GM21786 (cell line): ENCODE results near the gene SRSF6.
"Not testable (repeated sequence)": the region's sequence is repeated elsewhere in the genome, so short reads cannot be mapped to it uniquely, and the experiment has no call there.

Experiments used
- ATAC-seq: cut with Tn5 transposase; IDR thresholded peaks from one replicate; pipeline ENCODE4 v1.9.1; 2021; ENCODE audit not compliant: unreplicated experiment

SRSF6 gene

DNA sequence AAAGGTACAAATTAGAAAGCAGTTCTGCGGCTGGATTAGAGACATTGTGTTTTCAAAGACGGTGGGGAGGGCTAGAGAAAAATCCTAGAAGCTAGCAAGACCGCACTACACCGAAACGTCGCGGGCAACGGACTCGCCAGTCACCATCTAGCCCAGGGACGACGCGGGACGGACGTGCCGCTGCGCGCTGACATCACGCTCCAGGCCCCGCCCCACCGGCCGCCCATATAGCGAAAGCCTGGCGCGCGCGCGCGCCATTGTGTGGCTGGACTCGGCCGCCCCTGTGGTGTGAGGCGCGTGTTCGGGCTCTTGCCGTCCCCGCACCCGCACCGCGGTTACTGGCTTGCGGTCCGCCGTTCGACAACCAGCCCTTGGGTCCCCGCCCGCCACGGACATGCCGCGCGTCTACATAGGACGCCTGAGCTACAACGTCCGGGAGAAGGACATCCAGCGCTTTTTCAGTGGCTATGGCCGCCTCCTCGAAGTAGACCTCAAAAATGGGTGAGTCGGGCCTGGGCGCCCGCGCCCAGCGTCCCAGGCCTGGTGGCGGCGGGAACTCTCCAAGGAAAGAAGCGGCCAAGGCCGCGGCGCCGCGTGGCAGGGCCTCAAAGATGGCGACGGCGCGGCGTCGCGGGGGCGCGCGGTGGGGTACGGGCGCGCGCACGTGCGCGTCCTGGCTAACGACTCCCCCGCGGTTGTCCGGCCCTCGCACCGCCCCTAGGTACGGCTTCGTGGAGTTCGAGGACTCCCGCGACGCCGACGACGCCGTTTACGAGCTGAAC is at the start of gene SRSF6:
Gene SRSF6 (plus strand): TSS at position 257 of the 782 bp plus-strand sequence. CDS start 138 bp downstream, at position 395.
- peak; percentile 76 for ATAC-seq

DNA sequence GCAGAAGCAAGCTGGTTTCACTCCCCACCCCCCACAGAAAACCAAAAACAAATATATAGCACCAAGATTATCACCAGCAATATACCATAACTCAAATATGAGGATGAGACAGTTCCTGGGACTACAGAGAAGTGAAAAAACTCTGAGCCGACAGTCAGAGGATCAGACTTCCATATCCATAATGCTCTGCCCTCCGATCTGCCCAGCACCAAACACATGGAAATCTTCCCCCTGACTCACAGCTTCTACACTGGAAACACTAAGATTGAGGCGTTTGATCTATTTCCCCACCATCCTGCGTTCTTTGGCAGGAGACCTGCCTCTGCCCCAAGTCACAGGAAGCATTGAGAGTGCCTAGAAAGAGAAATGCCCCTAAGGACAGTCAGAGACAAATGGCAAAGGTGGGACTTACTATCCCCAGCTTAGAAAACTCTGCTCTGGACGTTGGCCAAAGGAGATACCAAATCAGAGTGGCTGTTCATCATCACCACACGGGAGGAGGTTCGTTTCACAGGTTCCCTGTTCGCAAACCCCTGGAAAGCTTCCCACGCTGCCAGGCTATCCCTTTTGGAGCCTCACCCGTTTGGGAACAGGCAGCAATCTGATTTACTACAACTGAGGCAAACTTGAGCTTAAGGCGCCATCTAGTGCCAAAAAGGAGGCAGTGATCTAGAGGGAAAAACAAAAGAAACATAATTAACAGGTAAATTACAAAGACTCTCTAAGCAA is 48.7 kb upstream of the SRSF6 start:
- no peak for ATAC-seq

- no peak for ATAC-seq
Measured at GRCh38 chr20:43409577-43409913, 48.2 kb upstream of the SRSF6 start.

- ATAC-seq, result no peak
Measured at GRCh38 chr20:43415661-43416430, 41.9 kb upstream of the SRSF6 start.

GRCh38 chr20:43416591-43417228 is 41.0 kb upstream of the SRSF6 start:
- no peak for ATAC-seq

DNA sequence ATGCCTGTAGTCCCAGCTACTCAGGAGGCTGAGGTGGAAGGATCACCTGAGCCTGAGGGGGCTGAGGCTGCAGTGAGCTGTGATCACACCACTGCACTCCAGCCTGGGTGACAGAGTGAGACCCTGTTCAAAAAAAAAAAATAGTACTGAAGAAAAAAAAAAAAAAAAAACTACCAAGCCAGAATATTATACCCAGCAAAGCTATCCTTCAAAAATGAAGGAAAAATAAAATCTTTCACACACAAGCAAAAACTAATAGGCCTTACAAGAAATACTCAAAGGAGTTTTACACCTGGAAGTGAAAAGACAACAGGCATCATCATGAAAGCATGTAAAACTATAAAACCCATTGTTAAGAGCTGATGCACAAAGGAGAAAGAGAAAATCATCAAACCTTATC is 37.5 kb upstream of the SRSF6 start:
- ATAC-seq, result no peak

DNA sequence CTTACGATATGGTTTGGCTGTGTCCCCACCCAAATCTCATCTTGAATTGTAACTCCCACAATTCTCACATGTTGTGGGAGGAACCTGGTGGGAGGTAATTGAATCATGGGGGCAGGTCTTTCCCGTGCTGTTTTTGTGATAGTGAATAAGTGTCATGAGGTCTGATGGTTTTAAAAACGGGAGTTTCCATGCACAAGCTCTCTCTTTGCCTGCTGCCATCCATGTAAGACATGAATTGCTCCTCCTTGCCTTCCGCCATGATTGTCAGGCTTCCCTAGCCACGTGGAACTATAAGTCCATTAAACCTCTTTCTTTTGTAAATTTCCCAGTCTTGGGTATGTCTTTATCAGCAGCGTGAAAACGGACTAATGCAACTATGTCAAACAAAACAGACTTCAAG is 36.8 kb upstream of the SRSF6 start:
- not testable (repeated sequence) for ATAC-seq

DNA sequence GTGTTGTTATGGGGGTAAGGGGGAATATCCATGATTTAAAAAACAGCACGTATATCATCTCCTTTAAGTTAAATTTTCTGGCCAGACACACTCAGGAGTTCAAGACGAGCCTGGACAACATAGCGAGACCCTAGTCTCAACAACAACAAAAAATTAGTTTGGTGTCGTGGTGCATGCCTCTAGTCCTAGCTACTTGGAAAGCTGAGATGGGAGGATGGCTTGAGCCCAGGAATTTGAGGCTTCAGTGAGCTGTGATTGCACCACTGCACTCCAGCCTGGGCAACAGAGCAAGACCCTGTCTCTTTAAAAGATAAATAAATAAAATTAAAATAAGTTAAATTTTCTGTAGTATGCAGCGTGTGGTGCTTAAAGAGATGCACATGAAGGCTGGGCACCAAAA is 31.5 kb upstream of the SRSF6 start:
- no peak for ATAC-seq

GRCh38 chr20:43430265-43431133 is 27.2 kb upstream of the SRSF6 start:
- ATAC-seq, result no peak

GRCh38 chr20:43431134-43431519 is 26.6 kb upstream of the SRSF6 start:
- ATAC-seq, result no peak

- ATAC-seq, result no peak
Measured at GRCh38 chr20:43432498-43432897, 25.2 kb upstream of the SRSF6 start.

DNA sequence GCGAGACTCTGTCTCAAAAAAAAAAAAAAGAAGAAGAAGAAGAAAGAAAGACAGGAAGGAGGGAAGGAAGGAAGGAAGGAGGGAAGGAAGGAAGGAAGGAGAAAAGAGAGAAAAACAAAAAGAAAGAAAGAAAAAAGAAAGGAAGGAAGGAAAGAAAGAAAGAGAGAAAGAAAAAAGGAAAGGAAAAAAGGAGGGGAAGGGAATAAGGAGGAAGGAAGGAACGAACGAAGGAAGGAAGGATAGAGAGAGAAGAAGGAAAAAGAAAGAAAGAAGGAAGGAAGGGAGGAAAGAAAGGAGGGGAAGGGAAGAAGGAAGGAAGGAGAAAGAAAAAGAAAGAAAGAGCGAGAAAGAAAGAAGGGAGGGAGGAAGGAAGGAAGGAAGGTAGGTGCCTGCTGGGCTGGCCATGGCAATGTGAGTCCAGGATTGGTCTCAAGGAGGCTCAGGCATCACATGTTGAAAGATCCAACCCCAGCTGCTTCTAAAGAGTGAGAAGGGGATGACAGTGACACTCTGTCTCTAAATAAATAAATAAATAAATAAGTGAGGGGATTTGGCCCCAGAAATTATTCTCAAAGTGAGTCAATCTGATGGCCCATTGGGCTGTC is 24.3 kb upstream of the SRSF6 start:
- no peak for ATAC-seq

DNA sequence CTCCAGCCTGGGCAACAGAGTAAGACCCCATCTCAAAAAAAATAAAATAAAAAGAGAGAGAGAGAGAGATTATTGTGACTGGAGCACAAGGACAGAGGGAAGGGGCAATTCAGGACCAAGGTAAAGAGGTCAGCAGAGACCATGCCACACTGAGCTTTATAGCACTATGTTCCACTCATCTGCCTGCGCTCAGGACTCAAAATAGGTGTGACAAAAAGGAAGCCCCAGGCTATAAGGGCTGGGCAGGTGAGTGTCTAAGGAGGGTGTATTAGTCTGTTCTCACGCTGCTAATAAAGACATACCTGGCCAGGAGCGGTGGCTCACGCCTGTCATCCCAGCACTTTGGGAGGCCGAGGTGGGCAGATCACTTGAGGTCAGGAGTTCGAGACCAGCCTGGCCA is 23.1 kb upstream of the SRSF6 start:
- no peak for ATAC-seq

DNA sequence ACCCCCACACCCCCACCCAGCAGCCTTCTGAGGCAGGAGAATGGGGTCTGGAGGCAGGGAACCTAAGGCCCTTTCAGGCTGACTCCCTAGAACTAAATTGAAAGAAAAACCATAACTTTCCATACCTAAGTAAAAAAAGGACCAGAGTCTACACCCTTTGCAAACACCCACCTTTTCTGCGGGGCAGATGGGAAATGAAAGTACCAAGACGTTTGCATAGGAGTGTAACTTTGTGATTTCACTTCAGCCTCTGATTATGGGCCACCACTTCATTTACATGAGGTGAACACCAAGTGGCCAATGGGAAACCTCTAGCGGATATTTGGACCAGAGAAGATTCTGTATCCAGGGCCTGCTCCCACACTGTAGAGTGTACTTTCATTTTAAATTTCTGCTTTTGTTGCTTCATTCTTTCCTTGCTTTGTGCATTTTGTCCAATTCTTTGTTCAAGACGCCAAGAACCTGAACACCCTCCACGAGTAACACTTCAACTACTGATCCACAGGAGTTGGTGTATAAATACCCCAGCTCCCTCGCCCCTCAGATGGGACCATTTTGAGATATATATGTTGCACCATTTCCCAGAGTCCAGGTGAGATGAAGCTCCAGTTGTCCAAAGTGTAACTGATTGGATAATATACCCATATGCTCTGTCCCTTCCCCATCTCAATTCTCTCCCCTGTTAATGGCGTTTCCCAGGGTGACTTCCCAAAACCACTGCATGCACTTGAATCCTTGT is 18.9 kb upstream of the SRSF6 start:
- no peak for ATAC-seq

- ATAC-seq, result no peak
Measured at GRCh38 chr20:43440531-43440930, 17.2 kb upstream of the SRSF6 start.

- no peak for ATAC-seq
Measured at GRCh38 chr20:43442282-43442880, 15.3 kb upstream of the SRSF6 start.

GRCh38 chr20:43444107-43444506 is 13.6 kb upstream of the SRSF6 start:
- no peak for ATAC-seq

DNA sequence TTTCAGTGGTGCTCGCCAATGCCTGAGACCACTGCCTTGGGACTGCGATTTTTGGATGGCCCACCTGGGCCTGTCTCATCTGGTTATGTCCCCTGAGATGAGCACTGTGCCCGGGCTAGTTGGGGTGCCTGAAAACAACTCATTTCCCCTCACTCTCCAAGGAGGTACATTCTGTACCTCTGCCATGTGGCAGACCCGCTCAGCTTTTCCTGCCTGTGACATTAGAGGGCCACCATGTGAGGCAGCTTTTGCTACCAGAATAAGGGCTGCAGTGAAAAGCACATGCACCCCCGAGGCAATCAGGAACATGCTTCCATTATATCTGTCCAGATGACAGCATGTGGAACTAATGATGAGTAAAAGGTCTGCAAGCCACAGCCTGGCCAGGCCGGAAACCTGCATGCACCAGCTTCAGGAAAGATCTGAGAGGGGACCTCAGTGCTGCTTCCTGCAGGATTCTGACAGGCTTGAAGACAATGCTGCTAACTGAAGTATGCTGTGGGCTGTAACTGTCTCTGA is 11.3 kb upstream of the SRSF6 start:
- ATAC-seq, result no peak

DNA sequence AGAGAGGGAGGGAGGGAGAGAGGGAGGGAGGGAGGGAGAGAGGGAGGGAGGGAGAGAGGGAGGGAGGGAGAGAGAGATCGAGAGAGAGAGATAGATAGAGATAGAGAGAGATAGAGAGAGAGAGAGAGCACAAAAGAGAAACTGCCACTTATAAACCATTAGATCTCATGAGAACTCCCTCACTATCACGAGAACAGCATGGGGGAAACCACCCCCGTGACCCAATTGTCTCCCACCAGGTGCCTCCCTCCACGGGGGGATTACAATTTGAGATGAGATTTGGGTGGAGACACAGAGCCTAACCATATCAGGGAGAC is 9.3 kb upstream of the SRSF6 start:
- not testable (repeated sequence) for ATAC-seq
